HL-60 (cell line): ENCODE results near the gene SESN2.

Experiments
- DNase-seq, 2 experiments: peaks; one replicate each; pipeline ENCODE4 v3.0.0-alpha.2; 2010 to 2020; ENCODE audit warnings: low read depth in 1 of 2, low spot score in 1 of 2
- H3K27ac ChIP-seq: fragments of 250-450 bp; sonication (Bioruptor Pico); replicated peaks from 2 replicates; pipeline ENCODE4 v1.5.1; 2020; ENCODE audit warnings: mild to moderate bottlenecking, moderate library complexity
- H3K27me3 ChIP-seq: fragments of 250-450 bp; sonication (Bioruptor Pico); 2 replicates; pipeline ENCODE4 v1.5.1; 2021; ENCODE audit warnings: mild to moderate bottlenecking, moderate library complexity; ENCODE audit not compliant: insufficient read depth, poor library complexity, severe bottlenecking
- H3K4me3 ChIP-seq: replicated peaks from 2 replicates; pipeline ENCODE4 v1.5.1; 2011; ENCODE audit warnings: mild to moderate bottlenecking, control low read depth, low read length; ENCODE audit not compliant: insufficient read depth
- CTCF ChIP-seq: IDR thresholded peaks from one replicate; pipeline ENCODE4 v1.5.1; 2011; ENCODE audit warnings: low read length, control low read depth, inconsistent platforms; ENCODE audit not compliant: insufficient read depth
- GABPA ChIP-seq: IDR thresholded peaks from 2 replicates; pipeline ENCODE4 v1.6.1; 2012; ENCODE audit warnings: low read depth
- POLR2AphosphoS5 ChIP-seq: IDR thresholded peaks from 2 replicates; pipeline ENCODE4 v1.6.1; 2012; ENCODE audit warnings: low read depth
- REST ChIP-seq: IDR thresholded peaks from 2 replicates; pipeline ENCODE4 v1.6.1; 2012; ENCODE audit warnings: low read depth; ENCODE audit not compliant: insufficient replicate concordance
- SPI1 ChIP-seq: IDR thresholded peaks from 2 replicates; pipeline ENCODE4 v1.6.1; 2012; ENCODE audit warnings: low read depth, mild to moderate bottlenecking, borderline replicate concordance

SESN2 gene

GRCh38 chr1:28314547-28314941, 55.2 kb downstream of the SESN2 start:
- Histone ChIP-seq H3K27me3 (no peaks in the 10 kb centered on the region), H3K27ac (no peak overlapping the region), H3K4me3 (no peak overlapping the region)
- TF ChIP-seq CTCF, result no peak
- no peak for DNase-seq

- TF ChIP-seq GABPA (no peak), REST (no peak), CTCF (no peak), POLR2AphosphoS5 (no peak), SPI1 (no peak)
- DNase-seq, result no peak
Observed at GRCh38 chr1:28317014-28317413, 57.7 kb downstream of the SESN2 start.

GRCh38 chr1:28322194-28322593, 62.9 kb downstream of the SESN2 start:
- TF ChIP-seq POLR2AphosphoS5 (no peak), GABPA (no peak), CTCF (no peak), SPI1 (no peak), REST (no peak)

More at GRCh38 chr1:28317014-28317413, 57.7 kb downstream of the SESN2 start:
- H3K4me3 ChIP-seq, result no peak overlapping the region
- no peak overlapping the region for H3K27ac ChIP-seq
- H3K27me3 ChIP-seq, result no peaks in the 10 kb centered on the region

GRCh38 chr1:28323720-28324119, 64.4 kb downstream of the SESN2 start:
- TF ChIP-seq SPI1 (no peak), GABPA (no peak), POLR2AphosphoS5 (no peak), CTCF (no peak), REST (no peak)
- DNase-seq, result no peak
- Histone ChIP-seq H3K27me3 (no peaks in the 10 kb centered on the region), H3K27ac (no peak overlapping the region), H3K4me3 (no peak overlapping the region)

More at GRCh38 chr1:28322194-28322593, 62.9 kb downstream of the SESN2 start:
- H3K27ac ChIP-seq, result no peak overlapping the region
- DNase-seq, result no peak
- no peaks in the 10 kb centered on the region for H3K27me3 ChIP-seq
- no peak overlapping the region for H3K4me3 ChIP-seq
